HEK293T (cell line): ENCODE measurements around the gene MTERF2.

ENCODE experiments used
- ARNT ChIP-seq: fragments of 450-650 bp; IDR thresholded peaks from 2 replicates; pipeline ENCODE4 v1.6.1; 2017; ENCODE audit warnings: mild to moderate bottlenecking
- BHLHE40 ChIP-seq: fragments of 450-650 bp; IDR thresholded peaks from 2 replicates; pipeline ENCODE4 v1.6.1; 2016; ENCODE audit warnings: mild to moderate bottlenecking, moderate library complexity, borderline replicate concordance
- CTBP1 ChIP-seq: fragments of 450-650 bp; IDR thresholded peaks from 2 replicates; pipeline ENCODE4 v1.6.1; 2016; ENCODE audit warnings: borderline replicate concordance
- ELF4 ChIP-seq: fragments of 450-650 bp; IDR thresholded peaks from 2 replicates; pipeline ENCODE4 v1.6.1; 2017; ENCODE audit warnings: antibody characterized with exemption
- FOXK2 ChIP-seq: fragments of 450-650 bp; IDR thresholded peaks from 2 replicates; pipeline ENCODE4 v1.6.1; 2016; ENCODE audit warnings: mild to moderate bottlenecking
- L3MBTL2 ChIP-seq: fragments of 450-650 bp; conservative IDR thresholded peaks from 2 replicates; pipeline ENCODE4 v1.6.1; 2016; ENCODE audit warnings: mild to moderate bottlenecking
- LEF1 ChIP-seq: fragments of 450-650 bp; IDR thresholded peaks from 2 replicates; pipeline ENCODE4 v1.6.1; 2017; ENCODE audit warnings: mild to moderate bottlenecking, borderline replicate concordance
- NFRKB ChIP-seq: fragments of 450-650 bp; IDR thresholded peaks from 2 replicates; pipeline ENCODE4 v1.6.1; 2016; ENCODE audit warnings: mild to moderate bottlenecking, moderate library complexity
- PKNOX1 ChIP-seq: fragments of 450-650 bp; IDR thresholded peaks from 2 replicates; pipeline ENCODE4 v1.6.1; 2016
- SP1 ChIP-seq: fragments of 450-650 bp; IDR thresholded peaks from 2 replicates; pipeline ENCODE4 v1.6.1; 2017
- SUZ12 ChIP-seq: fragments of 450-650 bp; IDR thresholded peaks from 2 replicates; pipeline ENCODE4 v1.6.1; 2016; ENCODE audit warnings: mild to moderate bottlenecking
- TARDBP ChIP-seq: fragments of 450-650 bp; IDR thresholded peaks from 2 replicates; pipeline ENCODE4 v1.6.1; 2016

GRCh38 chr12:107035733-107036132, 48.8 kb upstream of the MTERF2 start:
- TF ChIP-seq TARDBP (no peak), FOXK2 (no peak), ELF4 (no peak), SUZ12 (no peak), L3MBTL2 (no peak), PKNOX1 (no peak), ARNT (no peak), BHLHE40 (no peak), NFRKB (no peak), CTBP1 (no peak), LEF1 (no peak), SP1 (no peak)
